ES-I3 (cell line): Measurements from ENCODE around the gene GPR12.

Source experiments
- H3K36me3 ChIP-seq: 2 replicates; pipeline ENCODE4 v1.6.1; 2013; ENCODE audit warnings: mild to moderate bottlenecking, low read length, control low read depth, moderate library complexity; ENCODE audit not compliant: insufficient read depth
- H3K4me1 ChIP-seq: 2 replicates; pipeline ENCODE4 v1.6.1; 2013; ENCODE audit warnings: mild to moderate bottlenecking, control low read depth, low read length; ENCODE audit not compliant: insufficient read depth
- H3K9ac ChIP-seq: 2 replicates; pipeline ENCODE4 v1.6.1; 2013; ENCODE audit warnings: low read depth, mild to moderate bottlenecking, low read length, moderate library complexity
- H3K9me3 ChIP-seq: 2 replicates; pipeline ENCODE4 v1.6.1; 2013; ENCODE audit warnings: mild to moderate bottlenecking, low read length, moderate library complexity; ENCODE audit not compliant: control insufficient read depth, insufficient read depth

GPR12 gene

DNA sequence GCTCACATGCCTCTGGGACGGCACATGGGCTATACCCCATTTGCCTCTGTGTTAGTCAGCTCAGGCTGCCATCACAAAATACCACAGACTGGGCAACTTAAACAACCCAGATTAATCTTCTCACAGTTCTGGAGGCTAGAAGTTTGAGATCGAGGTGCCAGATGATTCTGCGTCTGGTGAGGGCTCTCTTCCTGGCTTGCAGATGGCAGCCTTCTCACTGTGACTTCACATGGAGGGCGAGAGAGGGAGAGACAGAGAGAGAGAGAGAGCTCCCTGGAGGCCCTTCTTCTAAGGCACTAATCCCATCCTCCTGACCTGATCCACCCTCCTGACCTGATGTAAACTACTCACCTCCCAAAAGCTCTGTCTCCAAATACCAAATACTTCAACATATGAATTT, 55.0 kb downstream of the GPR12 start:
- no peaks in the 10 kb centered on the region for H3K4me1 ChIP-seq
- H3K9me3 ChIP-seq, result no peaks in the 10 kb centered on the region; the same call in 1 of the 2 replicates
- no peak overlapping the region for H3K9ac ChIP-seq
- H3K36me3 ChIP-seq, result no peaks in the 10 kb centered on the region
